OCI-M2 (cell line): ENCODE data around the gene LRRC61.

Source experiments
- DNase-seq: peaks from one replicate; lab custom pipeline; 2025; ENCODE audit not compliant: unreplicated experiment; lab: John Stamatoyannopoulos, UW

LRRC61 gene

GRCh38 chr7:150368884-150369747, 46.0 kb downstream of the LRRC61 start:
- DNase-seq = no peak

GRCh38 chr7:150369748-150370501, 46.8 kb downstream of the LRRC61 start:
- DNase-seq = no peak

- no peak for DNase-seq
Measured at GRCh38 chr7:150370612-150371071, 47.5 kb downstream of the LRRC61 start.

GRCh38 chr7:150371131-150371995, 48.2 kb downstream of the LRRC61 start:
- DNase-seq = no peak

- DNase-seq = no peak
Measured at GRCh38 chr7:150371996-150372270, 48.8 kb downstream of the LRRC61 start.

GRCh38 chr7:150372271-150373048, 49.3 kb downstream of the LRRC61 start:
- DNase-seq = no peak

- no peak for DNase-seq
Measured at GRCh38 chr7:150373049-150373801, 50.1 kb downstream of the LRRC61 start.

GRCh38 chr7:150374026-150374425, 50.9 kb downstream of the LRRC61 start:
- no peak for DNase-seq

- DNase-seq = no peak
Measured at GRCh38 chr7:150374472-150374871, 51.3 kb downstream of the LRRC61 start.

GRCh38 chr7:150375662-150376521, 52.7 kb downstream of the LRRC61 start:
- DNase-seq = no peak

GRCh38 chr7:150376560-150376959, 53.4 kb downstream of the LRRC61 start:
- DNase-seq = no peak

- no peak for DNase-seq
Measured at GRCh38 chr7:150377196-150377595, 54.0 kb downstream of the LRRC61 start.

- DNase-seq = no peak
Measured at GRCh38 chr7:150377635-150378034, 54.5 kb downstream of the LRRC61 start.

GRCh38 chr7:150378115-150378852, 55.1 kb downstream of the LRRC61 start:
- peak; percentile 64 for DNase-seq

GRCh38 chr7:150378853-150379440, 55.8 kb downstream of the LRRC61 start, which contains the start of gene ZNF775:
Gene ZNF775, plus strand, starts transcription at chr7:150379330. Its CDS starts 9,141 bp downstream, at chr7:150388471.
- peak; percentile 92 for DNase-seq

GRCh38 chr7:150379441-150380379, 56.6 kb downstream of the LRRC61 start:
- no peak for DNase-seq

GRCh38 chr7:150380463-150380862, 57.3 kb downstream of the LRRC61 start:
- no peak for DNase-seq
